ENCODE measurements around the gene PCF11.

PCF11 gene

DNA sequence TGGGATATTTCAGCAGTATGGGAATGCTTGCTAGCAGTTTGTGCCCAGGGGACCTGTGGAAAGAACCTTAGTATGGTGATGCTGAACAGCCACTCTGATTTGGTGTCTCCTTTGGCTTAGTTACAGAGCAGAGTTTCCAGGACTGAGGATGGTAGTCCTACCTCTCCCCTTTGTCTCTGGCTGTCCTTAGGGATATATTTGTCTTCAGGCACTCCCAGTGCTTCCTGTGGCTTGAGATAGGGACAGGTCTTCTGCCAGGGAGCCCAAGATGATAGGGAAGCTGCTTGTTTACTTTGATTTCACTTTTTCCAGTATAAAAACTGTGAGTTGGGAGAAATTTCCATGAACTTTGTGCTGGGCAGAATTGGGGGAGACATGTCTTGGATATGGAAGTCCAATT, 64.8 kb downstream of the PCF11 start:
- TF ChIP-seq, protein P1, sequence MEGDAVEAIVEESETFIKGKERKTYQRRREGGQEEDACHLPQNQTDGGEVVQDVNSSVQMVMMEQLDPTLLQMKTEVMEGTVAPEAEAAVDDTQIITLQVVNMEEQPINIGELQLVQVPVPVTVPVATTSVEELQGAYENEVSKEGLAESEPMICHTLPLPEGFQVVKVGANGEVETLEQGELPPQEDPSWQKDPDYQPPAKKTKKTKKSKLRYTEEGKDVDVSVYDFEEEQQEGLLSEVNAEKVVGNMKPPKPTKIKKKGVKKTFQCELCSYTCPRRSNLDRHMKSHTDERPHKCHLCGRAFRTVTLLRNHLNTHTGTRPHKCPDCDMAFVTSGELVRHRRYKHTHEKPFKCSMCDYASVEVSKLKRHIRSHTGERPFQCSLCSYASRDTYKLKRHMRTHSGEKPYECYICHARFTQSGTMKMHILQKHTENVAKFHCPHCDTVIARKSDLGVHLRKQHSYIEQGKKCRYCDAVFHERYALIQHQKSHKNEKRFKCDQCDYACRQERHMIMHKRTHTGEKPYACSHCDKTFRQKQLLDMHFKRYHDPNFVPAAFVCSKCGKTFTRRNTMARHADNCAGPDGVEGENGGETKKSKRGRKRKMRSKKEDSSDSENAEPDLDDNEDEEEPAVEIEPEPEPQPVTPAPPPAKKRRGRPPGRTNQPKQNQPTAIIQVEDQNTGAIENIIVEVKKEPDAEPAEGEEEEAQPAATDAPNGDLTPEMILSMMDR (IDR thresholded peaks at IDR 0.05; ENCODE audit: control insufficient read depth, insufficient read depth, low read depth, low read length, missing control alignments): no peak
- DNase-seq (ENCODE audit: low read depth): no peak
- no peak overlapping the region for H3K4me3 ChIP-seq (ENCODE audit: control insufficient read depth, low read depth, low read length)

DNA sequence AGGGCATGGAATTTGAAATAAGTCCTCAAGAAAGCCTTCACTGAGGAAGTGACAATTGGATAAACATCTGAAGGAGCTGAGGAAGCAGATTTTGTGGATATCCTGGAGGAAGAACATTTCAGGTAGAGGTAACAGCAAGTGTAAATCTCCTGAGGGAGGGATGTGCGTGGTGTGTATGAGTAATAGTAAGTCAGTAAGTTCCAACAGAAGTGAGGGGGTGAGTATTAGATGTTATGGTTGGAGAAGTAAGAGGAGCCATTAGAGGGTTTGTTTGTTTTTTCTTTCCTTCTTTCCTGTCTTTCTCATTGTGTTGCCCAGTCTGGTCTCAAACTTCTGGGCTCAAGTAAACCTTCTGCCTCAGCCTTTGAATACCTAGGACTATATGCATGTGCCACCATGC, 65.6 kb downstream of the PCF11 start:
- DNase-seq (ENCODE audit: low read depth): no peak
- TF ChIP-seq, protein P1 (IDR thresholded peaks at IDR 0.05; ENCODE audit: control insufficient read depth, insufficient read depth, low read depth, low read length, missing control alignments): no peak
- H3K4me3 ChIP-seq (ENCODE audit: control insufficient read depth, low read depth, low read length): no peak overlapping the region

DNA sequence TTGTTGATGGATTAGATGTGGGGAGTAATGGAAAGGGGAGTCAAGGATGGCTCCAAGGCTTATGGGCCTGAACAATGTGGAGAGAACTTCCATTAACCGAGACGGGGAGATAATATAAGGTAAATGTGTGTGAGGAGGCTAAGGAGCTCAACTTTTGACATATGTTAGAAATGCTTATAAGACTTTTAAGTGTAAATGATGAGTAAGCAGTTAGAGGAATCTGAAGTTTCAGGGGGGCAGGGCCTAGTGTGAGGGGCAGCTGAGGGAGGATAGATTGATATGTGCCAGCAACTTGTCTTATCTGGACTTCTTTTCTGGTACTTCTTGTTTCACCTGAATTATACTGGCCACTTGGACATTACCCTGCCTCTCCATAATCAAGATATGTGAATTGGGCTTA, 66.5 kb downstream of the PCF11 start:
- no peak overlapping the region for H3K4me3 ChIP-seq (ENCODE audit: control insufficient read depth, low read depth, low read length)
- TF ChIP-seq, protein P1 (IDR thresholded peaks at IDR 0.05; ENCODE audit: control insufficient read depth, insufficient read depth, low read depth, low read length, missing control alignments): no peak
- DNase-seq (ENCODE audit: low read depth): no peak

DNA sequence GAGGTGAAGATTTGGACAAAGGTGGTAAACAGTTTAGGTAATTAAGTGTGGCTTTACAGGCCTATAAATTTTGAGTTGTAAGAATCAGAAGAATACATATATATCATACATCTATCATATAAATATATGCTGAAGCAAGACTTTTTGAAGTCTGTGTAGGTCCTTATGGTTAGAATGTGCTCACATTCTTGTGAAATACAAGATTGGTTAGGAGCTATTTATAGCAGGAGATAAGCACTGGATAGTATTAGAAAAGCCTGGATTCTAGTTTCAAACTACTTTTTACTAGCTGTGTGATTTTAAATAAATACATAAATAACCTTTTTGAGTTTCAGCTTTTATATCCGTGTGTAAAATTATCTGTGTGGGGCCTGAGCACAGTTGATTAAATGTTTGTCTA, 78.9 kb downstream of the PCF11 start:
- no peak overlapping the region for H3K4me3 ChIP-seq (ENCODE audit: control insufficient read depth, low read depth, low read length)
- TF ChIP-seq, protein P1 (IDR thresholded peaks at IDR 0.05; ENCODE audit: control insufficient read depth, insufficient read depth, low read depth, low read length, missing control alignments): no peak
- no peak for DNase-seq (ENCODE audit: low read depth)
